ENCODE measurements around the gene C1orf174. TPM values are rescaled to one million over a fixed set of nuclear protein-coding genes. Genes with fewer than 3 reads are reported as not detected.

C1orf174 gene
- total RNA-seq, 1 experiment from 2014 or later: 53.9 TPM

GRCh38 chr1:3902571-3903091, 2.6 kb upstream of the C1orf174 start:
- in situ Hi-C loops (cut with HindIII; ENCODE audit: low pct_unique_long_range_greater_than_20kb, low sequenced_read_pairs): no loop called here
- no peak for DNase-seq (ENCODE audit: low read depth)

- in situ Hi-C loops (cut with HindIII; ENCODE audit: low pct_unique_long_range_greater_than_20kb, low sequenced_read_pairs): no loop called here
- DNase-seq (ENCODE audit: low read depth): no peak
Observed at GRCh38 chr1:3902111-3902511, 2.0 kb upstream of the C1orf174 start.

- peak; percentile 93 for DNase-seq (ENCODE audit: low read depth)
- in situ Hi-C loops (cut with HindIII; ENCODE audit: low pct_unique_long_range_greater_than_20kb, low sequenced_read_pairs): no loop called here
Observed at GRCh38 chr1:3900969-3901529, 977 bp upstream of the C1orf174 start.

- DNase-seq (ENCODE audit: low read depth): no peak
- in situ Hi-C loops (cut with HindIII; ENCODE audit: low pct_unique_long_range_greater_than_20kb, low sequenced_read_pairs): no loop called here
Observed at GRCh38 chr1:3899754-3900149, 320 bp downstream of the C1orf174 start.

- DNase-seq (ENCODE audit: low read depth): no peak
- in situ Hi-C loops (cut with HindIII; ENCODE audit: low pct_unique_long_range_greater_than_20kb, low sequenced_read_pairs): no loop called here
Observed at GRCh38 chr1:3898994-3899753, 898 bp downstream of the C1orf174 start.

- in situ Hi-C loops (cut with HindIII; ENCODE audit: low pct_unique_long_range_greater_than_20kb, low sequenced_read_pairs): no loop called here
- DNase-seq (ENCODE audit: low read depth): no peak
Observed at GRCh38 chr1:3898475-3898735, 1.7 kb downstream of the C1orf174 start.

GRCh38 chr1:3896396-3897000, 3.6 kb downstream of the C1orf174 start:
- in situ Hi-C loops (cut with HindIII; ENCODE audit: low pct_unique_long_range_greater_than_20kb, low sequenced_read_pairs): no loop called here
- no peak for DNase-seq (ENCODE audit: low read depth)

- DNase-seq (ENCODE audit: low read depth): no peak
Observed at GRCh38 chr1:3895951-3896325, 4.1 kb downstream of the C1orf174 start.

GRCh38 chr1:3895279-3895950, 4.7 kb downstream of the C1orf174 start:
- DNase-seq (ENCODE audit: low read depth): no peak
- in situ Hi-C loops (cut with HindIII; ENCODE audit: low pct_unique_long_range_greater_than_20kb, low sequenced_read_pairs): no loop called here

More at GRCh38 chr1:3895951-3896325, 4.1 kb downstream of the C1orf174 start:
- in situ Hi-C loops (cut with HindIII; ENCODE audit: low pct_unique_long_range_greater_than_20kb, low sequenced_read_pairs): no loop called here

GRCh38 chr1:3894626-3895278, 5.3 kb downstream of the C1orf174 start:
- DNase-seq (ENCODE audit: low read depth): no peak
- in situ Hi-C loops (cut with HindIII; ENCODE audit: low pct_unique_long_range_greater_than_20kb, low sequenced_read_pairs): no loop called here

- in situ Hi-C loops (cut with HindIII; ENCODE audit: low pct_unique_long_range_greater_than_20kb, low sequenced_read_pairs): no loop called here
- DNase-seq (ENCODE audit: low read depth): no peak
Observed at GRCh38 chr1:3893190-3893589, 6.9 kb downstream of the C1orf174 start.

- in situ Hi-C loops (cut with HindIII; ENCODE audit: low pct_unique_long_range_greater_than_20kb, low sequenced_read_pairs): no loop called here
- DNase-seq (ENCODE audit: low read depth): no peak
Observed at GRCh38 chr1:3892748-3893147, 7.3 kb downstream of the C1orf174 start.

- no peak for DNase-seq (ENCODE audit: low read depth)
- in situ Hi-C loops (cut with HindIII; ENCODE audit: low pct_unique_long_range_greater_than_20kb, low sequenced_read_pairs): no loop called here
Observed at GRCh38 chr1:3891329-3891865, 8.7 kb downstream of the C1orf174 start.

GRCh38 chr1:3890389-3891328, 9.4 kb downstream of the C1orf174 start:
- no peak for DNase-seq (ENCODE audit: low read depth)
- in situ Hi-C loops (cut with HindIII; ENCODE audit: low pct_unique_long_range_greater_than_20kb, low sequenced_read_pairs): no loop called here

- in situ Hi-C loops (cut with HindIII; ENCODE audit: low pct_unique_long_range_greater_than_20kb, low sequenced_read_pairs): no loop called here
- DNase-seq (ENCODE audit: low read depth): no peak
Observed at GRCh38 chr1:3889936-3890335, 10.1 kb downstream of the C1orf174 start.

GRCh38 chr1:3888301-3888700, 11.8 kb downstream of the C1orf174 start:
- in situ Hi-C loops (cut with HindIII; ENCODE audit: low pct_unique_long_range_greater_than_20kb, low sequenced_read_pairs): no loop called here
- no peak for DNase-seq (ENCODE audit: low read depth)

- in situ Hi-C loops (cut with HindIII; ENCODE audit: low pct_unique_long_range_greater_than_20kb, low sequenced_read_pairs): no loop called here
- DNase-seq (ENCODE audit: low read depth): no peak
Observed at GRCh38 chr1:3886691-3887090, 13.4 kb downstream of the C1orf174 start.

Data from Caki2 (cell line).